Measurements from ENCODE around the gene VMP1.

The VMP1 gene

GRCh38 chr17:59714255-59714654 lies 6.8 kb downstream of the VMP1 start:
- no peaks in the 10 kb centered on the region for H3K9me2 ChIP-seq (replicated peaks; ENCODE audit: insufficient read depth, low read length)
- H3K4me2 ChIP-seq (ENCODE audit: low read depth, low read length, poor library complexity, severe bottlenecking), result no peak overlapping the region
- H3K27ac ChIP-seq (ENCODE audit: low read depth, low read length), result no peak overlapping the region
- no peak overlapping the region for H3K9ac ChIP-seq (ENCODE audit: low read length)
- peaks cover 4% of the 10 kb centered on the region; the same call in 1 of the 2 replicates for H3F3A ChIP-seq (ENCODE audit: insufficient read depth)
- peaks cover 92% of the 10 kb centered on the region for H3K79me2 ChIP-seq (ENCODE audit: insufficient read depth, low read length)
- TF ChIP-seq EZH2phosphoT487 (conservative IDR thresholded peaks at IDR 0.05; ENCODE audit: low read length), result no peak
- TF ChIP-seq CTCF (IDR thresholded peaks at IDR 0.05; ENCODE audit: insufficient read depth, low read length, poor library complexity, severe bottlenecking), result no peak
- H3K27me3 ChIP-seq (ENCODE audit: low read length), result no peaks in the 10 kb centered on the region
- H3K36me3 ChIP-seq (ENCODE audit: low read length), result no peaks in the 10 kb centered on the region
- H3K4me3 ChIP-seq (ENCODE audit: insufficient read depth, low read length, poor library complexity, severe bottlenecking), result no peak overlapping the region
- no peaks in the 10 kb centered on the region for H4K20me1 ChIP-seq (ENCODE audit: low read depth, low read length)
- no peaks in the 10 kb centered on the region for H3K9me3 ChIP-seq (ENCODE audit: insufficient read depth, low read length)
- H2AFZ ChIP-seq (ENCODE audit: low read depth, low read length, severe bottlenecking), result no peak overlapping the region

GRCh38 chr17:59716427-59716826 lies 9.0 kb downstream of the VMP1 start:
- Histone ChIP-seq H3F3A (ENCODE audit: insufficient read depth) (no peaks in the 10 kb centered on the region; the same call in 1 of the 2 replicates), H3K9me2 (replicated peaks; ENCODE audit: insufficient read depth, low read length) (no peaks in the 10 kb centered on the region), H3K36me3 (ENCODE audit: low read length) (no peaks in the 10 kb centered on the region), H2AFZ (ENCODE audit: low read depth, low read length, severe bottlenecking) (no peak overlapping the region), H3K79me2 (ENCODE audit: insufficient read depth, low read length) (peaks cover 92% of the 10 kb centered on the region), H3K4me3 (ENCODE audit: insufficient read depth, low read length, poor library complexity, severe bottlenecking) (no peak overlapping the region), H3K9ac (ENCODE audit: low read length) (no peak overlapping the region), H3K27ac (ENCODE audit: low read depth, low read length) (no peak overlapping the region), H4K20me1 (ENCODE audit: low read depth, low read length) (no peaks in the 10 kb centered on the region), H3K9me3 (ENCODE audit: insufficient read depth, low read length) (no peaks in the 10 kb centered on the region), H3K4me2 (ENCODE audit: low read depth, low read length, poor library complexity, severe bottlenecking) (no peak overlapping the region), H3K27me3 (ENCODE audit: low read length) (no peaks in the 10 kb centered on the region)
- no peak for TF ChIP-seq EZH2phosphoT487 (conservative IDR thresholded peaks at IDR 0.05; ENCODE audit: low read length)
- TF ChIP-seq CTCF (IDR thresholded peaks at IDR 0.05; ENCODE audit: insufficient read depth, low read length, poor library complexity, severe bottlenecking), result no peak

GRCh38 chr17:59719526-59719925 lies 12.1 kb downstream of the VMP1 start:
- H3K9ac ChIP-seq (ENCODE audit: low read length), result no peak overlapping the region
- H3K27ac ChIP-seq (ENCODE audit: low read depth, low read length), result no peak overlapping the region
- no peaks in the 10 kb centered on the region for H3K27me3 ChIP-seq (ENCODE audit: low read length)
- H3K4me2 ChIP-seq (ENCODE audit: low read depth, low read length, poor library complexity, severe bottlenecking), result no peak overlapping the region
- H3F3A ChIP-seq (ENCODE audit: insufficient read depth), result no peaks in the 10 kb centered on the region; the same call in 1 of the 2 replicates
- no peaks in the 10 kb centered on the region for H3K9me2 ChIP-seq (replicated peaks; ENCODE audit: insufficient read depth, low read length)
- H4K20me1 ChIP-seq (ENCODE audit: low read depth, low read length), result no peaks in the 10 kb centered on the region
- peaks cover 85% of the 10 kb centered on the region for H3K79me2 ChIP-seq (ENCODE audit: insufficient read depth, low read length)
- no peaks in the 10 kb centered on the region for H3K9me3 ChIP-seq (ENCODE audit: insufficient read depth, low read length)
- no peaks in the 10 kb centered on the region for H3K36me3 ChIP-seq (ENCODE audit: low read length)
- no peak overlapping the region for H2AFZ ChIP-seq (ENCODE audit: low read depth, low read length, severe bottlenecking)
- no peak for TF ChIP-seq EZH2phosphoT487 (conservative IDR thresholded peaks at IDR 0.05; ENCODE audit: low read length)
- no peak for TF ChIP-seq CTCF (IDR thresholded peaks at IDR 0.05; ENCODE audit: insufficient read depth, low read length, poor library complexity, severe bottlenecking)
- H3K4me3 ChIP-seq (ENCODE audit: insufficient read depth, low read length, poor library complexity, severe bottlenecking), result no peak overlapping the region
